ENCODE results near the gene NHSL1.

GRCh38 chr6:138523347-138524210 is 24.3 kb upstream of the NHSL1 start:
- TF ChIP-seq ZBTB33 (IDR thresholded peaks at IDR 0.05) = no peak
- TF ChIP-seq CTCF (IDR thresholded peaks at IDR 0.05; ENCODE audit: low read depth, low read length, missing input control) = no peak
- no peak for TF ChIP-seq RAD21 (IDR thresholded peaks at IDR 0.05)
- no peak for TF ChIP-seq RXRA (IDR thresholded peaks at IDR 0.05)
- TF ChIP-seq JUND (IDR thresholded peaks at IDR 0.05) = no peak
- no peak for TF ChIP-seq MAX (IDR thresholded peaks at IDR 0.05)
- no peak for TF ChIP-seq TAF1 (conservative IDR thresholded peaks at IDR 0.05)
- no peak for TF ChIP-seq REST (IDR thresholded peaks at IDR 0.05)
- TF ChIP-seq ATF3 (IDR thresholded peaks at IDR 0.05) = no peak
- no peak for TF ChIP-seq YY1 (IDR thresholded peaks at IDR 0.05)
- TF ChIP-seq FOXA2 (IDR thresholded peaks at IDR 0.05) = no peak
- TF ChIP-seq GABPA (IDR thresholded peaks at IDR 0.05 in 1 of 2, conservative IDR thresholded peaks at IDR 0.05 in 1 of 2) = no peak
- TF ChIP-seq HNF4G (IDR thresholded peaks at IDR 0.05) = no peak
- TF ChIP-seq FOXA1 (IDR thresholded peaks at IDR 0.05) = no peak

All from liver (tissue), 3 donors.